ENCODE results near the gene SMARCD3.

DNA sequence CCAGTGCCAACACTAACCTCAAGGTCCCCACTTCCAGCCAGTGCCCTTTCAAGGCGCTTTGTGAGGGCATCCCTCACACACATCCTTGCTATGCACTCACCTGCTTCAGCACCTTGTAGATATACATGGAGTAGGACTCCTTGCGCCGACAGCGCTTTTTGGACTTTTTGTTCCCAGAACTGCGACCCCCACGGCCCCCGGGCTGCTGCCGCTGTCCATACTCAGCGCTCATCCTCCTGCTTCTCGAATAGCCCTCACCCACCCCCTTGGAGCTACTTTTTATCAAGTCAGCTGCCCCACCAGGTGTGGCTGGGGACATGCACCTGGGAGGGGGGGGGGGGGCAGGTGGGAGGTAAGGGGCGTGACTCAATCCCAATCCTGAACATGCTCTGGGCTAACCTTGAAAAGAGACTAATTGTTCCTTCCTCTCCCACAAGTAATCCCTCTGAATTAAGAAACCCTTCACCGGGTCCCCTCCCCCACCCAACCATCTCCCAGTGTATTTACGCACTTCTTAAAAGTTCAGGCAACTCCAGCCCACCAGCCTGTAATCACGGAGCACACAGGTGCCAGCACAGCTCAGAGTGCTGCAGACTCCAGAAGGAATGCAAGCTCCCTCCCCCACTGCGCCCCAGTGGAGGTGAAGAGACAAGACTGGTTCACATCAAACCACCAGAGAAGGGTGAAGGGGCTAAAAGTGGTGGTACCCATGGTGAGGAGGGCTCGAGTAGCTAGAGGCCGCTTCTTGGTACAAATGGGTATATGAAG, 38.2 kb downstream of the SMARCD3 start, which contains the start of gene H2BK1:
- TF ChIP-seq, protein P1, sequence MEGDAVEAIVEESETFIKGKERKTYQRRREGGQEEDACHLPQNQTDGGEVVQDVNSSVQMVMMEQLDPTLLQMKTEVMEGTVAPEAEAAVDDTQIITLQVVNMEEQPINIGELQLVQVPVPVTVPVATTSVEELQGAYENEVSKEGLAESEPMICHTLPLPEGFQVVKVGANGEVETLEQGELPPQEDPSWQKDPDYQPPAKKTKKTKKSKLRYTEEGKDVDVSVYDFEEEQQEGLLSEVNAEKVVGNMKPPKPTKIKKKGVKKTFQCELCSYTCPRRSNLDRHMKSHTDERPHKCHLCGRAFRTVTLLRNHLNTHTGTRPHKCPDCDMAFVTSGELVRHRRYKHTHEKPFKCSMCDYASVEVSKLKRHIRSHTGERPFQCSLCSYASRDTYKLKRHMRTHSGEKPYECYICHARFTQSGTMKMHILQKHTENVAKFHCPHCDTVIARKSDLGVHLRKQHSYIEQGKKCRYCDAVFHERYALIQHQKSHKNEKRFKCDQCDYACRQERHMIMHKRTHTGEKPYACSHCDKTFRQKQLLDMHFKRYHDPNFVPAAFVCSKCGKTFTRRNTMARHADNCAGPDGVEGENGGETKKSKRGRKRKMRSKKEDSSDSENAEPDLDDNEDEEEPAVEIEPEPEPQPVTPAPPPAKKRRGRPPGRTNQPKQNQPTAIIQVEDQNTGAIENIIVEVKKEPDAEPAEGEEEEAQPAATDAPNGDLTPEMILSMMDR (IDR thresholded peaks at IDR 0.05), result no peak
- TF ChIP-seq POLR2A (IDR thresholded peaks at IDR 0.05), result no peak

All from testis (tissue), 2 donors.